Stimulated activated CD8-positive, alpha-beta memory T cell treated with anti-CD3 and anti-CD28 coated beads, Interleukin-7, amount 100 ng/mL, for 4 hours (primary cell): ENCODE measurements around the gene SEMA4D.

Experiments used
- DNase-seq, 2 donors: peaks; one replicate each; pipeline ENCODE4 v3.0.0-alpha.2; 2020; ENCODE audit warnings: low read depth in 2 of 2

Gene SEMA4D

GRCh38 chr9:89528540-89528939 is 30.6 kb upstream of the SEMA4D start:
- no peak for DNase-seq

GRCh38 chr9:89528131-89528530 is 30.2 kb upstream of the SEMA4D start:
- DNase-seq, result no peak

GRCh38 chr9:89527084-89527483 is 29.2 kb upstream of the SEMA4D start:
- DNase-seq, result no peak

- DNase-seq, result no peak
Observed at GRCh38 chr9:89526667-89527066, 28.8 kb upstream of the SEMA4D start.

GRCh38 chr9:89525446-89526374 is 27.8 kb upstream of the SEMA4D start:
- no peak for DNase-seq

GRCh38 chr9:89524963-89525362 is 27.1 kb upstream of the SEMA4D start:
- DNase-seq, result no peak

- DNase-seq, result peak; percentile 30 to 42
Observed at GRCh38 chr9:89523948-89524347, 26.0 kb upstream of the SEMA4D start.

GRCh38 chr9:89522959-89523285 is 25.0 kb upstream of the SEMA4D start:
- DNase-seq, result no peak

- peak; percentile 57 to 67 for DNase-seq
Observed at GRCh38 chr9:89522261-89522958, 24.5 kb upstream of the SEMA4D start.

- no peak for DNase-seq
Observed at GRCh38 chr9:89519366-89519805, 21.5 kb upstream of the SEMA4D start.

GRCh38 chr9:89518466-89519365 is 20.8 kb upstream of the SEMA4D start:
- DNase-seq, result no peak

- no peak for DNase-seq
Observed at GRCh38 chr9:89515416-89515815, 17.5 kb upstream of the SEMA4D start.

- no peak for DNase-seq
Observed at GRCh38 chr9:89514956-89515355, 17.0 kb upstream of the SEMA4D start.

GRCh38 chr9:89514337-89514736 is 16.4 kb upstream of the SEMA4D start:
- DNase-seq, result no peak

- DNase-seq, result no peak
Observed at GRCh38 chr9:89513837-89514236, 15.9 kb upstream of the SEMA4D start.

GRCh38 chr9:89512382-89512781 is 14.5 kb upstream of the SEMA4D start:
- no peak for DNase-seq

GRCh38 chr9:89508951-89509615 is 11.2 kb upstream of the SEMA4D start:
- DNase-seq, result no peak

GRCh38 chr9:89505911-89506310 is 8.0 kb upstream of the SEMA4D start:
- no peak for DNase-seq

GRCh38 chr9:89505048-89505447 is 7.1 kb upstream of the SEMA4D start:
- DNase-seq, result no peak

- no peak for DNase-seq
Observed at GRCh38 chr9:89502671-89503070, 4.8 kb upstream of the SEMA4D start.

- peak in 1 of 2 donors; percentile 53 for DNase-seq
Observed at GRCh38 chr9:89502038-89502601, 4.2 kb upstream of the SEMA4D start.
